Panc1 (cell line): ENCODE measurements around the gene ZNF555. TPM values are rescaled to one million over a fixed set of nuclear protein-coding genes. Genes with fewer than 3 reads are reported as not detected.

Source experiments
- ATAC-seq: fragments of 200-7000 bp; cut with Tn5 transposase; 2 replicates; pipeline ENCODE4 v1.9.1; 2020; ENCODE audit warnings: mild to moderate bottlenecking, moderate library complexity
- BruUV-seq: library from RNA; stranded (reverse); fragments of 400-500 nt; replicated peaks from 2 replicates; lab custom pipeline; 2021; lab: Mats Ljungman, UMichigan
- CTCF ChIA-PET: fragments of 300-600 bp; sonication (Branson Sonifier 250); formaldehyde crosslinking; loops from one replicate; lab custom pipeline; 2022; ENCODE audit warnings: antibody characterized with exemption; lab: Charles Lee
- POLR2A ChIA-PET: fragments of 300-600 bp; sonication (Branson Sonifier 250); formaldehyde crosslinking; loops from one replicate; lab custom pipeline; 2022; ENCODE audit warnings: antibody characterized with exemption; lab: Charles Lee
- DNase-seq: peaks from one replicate; pipeline ENCODE4 v3.0.0-alpha.2; 2010; ENCODE audit warnings: low read depth, low spot score
- H3K27ac ChIP-seq: 2 replicates; pipeline ENCODE4 v1.5.1; 2011; ENCODE audit warnings: mild to moderate bottlenecking, low read length, inconsistent platforms
- H3K27me3 ChIP-seq: fragments of 200-500 bp; sonication (Bioruptor generic); 2 replicates; pipeline ENCODE4 v1.6.0; 2014; ENCODE audit warnings: low read length, inconsistent platforms; ENCODE audit not compliant: control insufficient read depth, insufficient read depth
- H3K36me3 ChIP-seq: fragments of 200-500 bp; sonication (Bioruptor generic); 2 replicates; pipeline ENCODE4 v1.5.1; 2014; ENCODE audit warnings: inconsistent platforms, mild to moderate bottlenecking, low read length, moderate library complexity; ENCODE audit not compliant: control insufficient read depth, insufficient read depth
- H3K4me1 ChIP-seq: 2 replicates; pipeline ENCODE4 v1.5.1; 2011; ENCODE audit warnings: inconsistent platforms, mild to moderate bottlenecking, low read length, moderate library complexity; ENCODE audit not compliant: control insufficient read depth, insufficient read depth
- H3K4me3 ChIP-seq, 2 experiments: 2 replicates each; pipeline ENCODE4 v1.5.1; 2011 to 2012; ENCODE audit warnings: low read depth in 2 of 2, low read length in 2 of 2, mild to moderate bottlenecking in 2 of 2, inconsistent platforms in 1 of 2, moderate library complexity in 1 of 2
- H3K9me3 ChIP-seq: fragments of 200-500 bp; sonication (Bioruptor generic); 2 replicates; pipeline ENCODE4 v1.5.1; 2014; ENCODE audit warnings: low read depth, mild to moderate bottlenecking, inconsistent platforms, low read length, moderate library complexity; ENCODE audit not compliant: control insufficient read depth, insufficient read depth
- CTCF ChIP-seq: fragments of 450-650 bp; IDR thresholded peaks from 2 replicates; pipeline ENCODE4 v1.5.1; 2017; ENCODE audit warnings: mild to moderate bottlenecking
- POLR2AphosphoS5 ChIP-seq: IDR thresholded peaks from 2 replicates; pipeline ENCODE4 v1.6.1; 2012; ENCODE audit warnings: mild to moderate bottlenecking, low read depth, low read length, moderate library complexity
- REST ChIP-seq, 2 experiments: IDR thresholded peaks; 2 replicates each; pipeline ENCODE4 v1.6.1; 2011 to 2012; ENCODE audit warnings: low read depth in 2 of 2, control low read depth in 1 of 2, low read length in 1 of 2, mild to moderate bottlenecking in 1 of 2, moderate library complexity in 1 of 2; ENCODE audit not compliant: insufficient read depth in 1 of 2
- SIN3A ChIP-seq: IDR thresholded peaks from 2 replicates; pipeline ENCODE4 v1.6.1; 2012; ENCODE audit warnings: low read depth, mild to moderate bottlenecking, low read length, moderate library complexity, borderline replicate concordance; ENCODE audit not compliant: insufficient read depth
- TCF7L2 ChIP-seq: IDR thresholded peaks from 2 replicates; pipeline ENCODE4 v1.6.1; 2011; ENCODE audit warnings: mild to moderate bottlenecking, low read depth, low read length, inconsistent platforms
- in situ Hi-C: cut with HindIII; loops from 2 replicates; pipeline ENCODE4 v1.10.0; 2016; ENCODE audit warnings: low sequenced_read_pairs, low pct_unique_long_range_greater_than_20kb
- intact Hi-C: fragments of 100-400 bp; cut with micrococcal nuclease; formaldehyde crosslinking; loops from one replicate; pipeline ENCODE4 v1.10.0; 2022; ENCODE audit not compliant: unreplicated experiment
- total RNA-seq: library from RNA; stranded (reverse); gene quantifications from one replicate; pipeline ENCODE4 v1.2.1, GENCODE V29; 2021; ENCODE audit not compliant: unreplicated experiment

Gene ZNF555
- total RNA-seq, 1 experiment from 2014 or later = 7.3 TPM

GRCh38 chr19:2806736-2807378 is 34.4 kb upstream of the ZNF555 start:
- DNase-seq = no peak
- ChIA-PET CTCF (no interaction called here), POLR2A (no interaction called here)
- intact Hi-C loops = no loop called here
- Histone ChIP-seq H3K4me1 (no peaks in the 10 kb centered on the region), H3K9me3 (no peaks in the 10 kb centered on the region), H3K36me3 (no peaks in the 10 kb centered on the region), H3K4me3 (no peak overlapping the region), H3K27me3 (no peaks in the 10 kb centered on the region), H3K27ac (no peak overlapping the region)
- in situ Hi-C loops = no loop called here
- TF ChIP-seq REST (IDR thresholded peaks at IDR 0.05; ENCODE audit: insufficient read depth in 1 of 2, low read depth in 2 of 2, low read length in 1 of 2) = no peak
- ATAC-seq = no peak
- BruUV-seq = no TSS peak

GRCh38 chr19:2807379-2808128 is 33.7 kb upstream of the ZNF555 start:
- POLR2A ChIA-PET = no interaction called here
- TF ChIP-seq TCF7L2 (no peak), CTCF (no peak), REST (IDR thresholded peaks at IDR 0.05; ENCODE audit: insufficient read depth in 1 of 2, low read depth in 2 of 2, low read length in 1 of 2) (no peak), SIN3A (no peak), POLR2AphosphoS5 (no peak)
- in situ Hi-C loops = no loop called here
- intact Hi-C loops = no loop called here
- CTCF ChIA-PET = no interaction called here
- Histone ChIP-seq H3K4me3 (no peak overlapping the region), H3K27ac (no peak overlapping the region), H3K36me3 (no peaks in the 10 kb centered on the region), H3K9me3 (no peaks in the 10 kb centered on the region), H3K27me3 (no peaks in the 10 kb centered on the region), H3K4me1 (no peaks in the 10 kb centered on the region)
- DNase-seq (no peak), ATAC-seq (no peak)
- BruUV-seq = no TSS peak
